HCEC 1CT (cell line): ENCODE measurements around the gene ITPKB.
A peak's percentile ranks its signal among the peaks of the same experiment; 100 is the strongest.
"Not testable (repeated sequence)": the region's sequence is repeated elsewhere in the genome, so short reads cannot be mapped to it uniquely, and the experiment has no call there.

Experiments used
- DNase-seq: peaks from one replicate; pipeline ENCODE4 v3.0.0-alpha.2; 2017

Gene ITPKB

DNA sequence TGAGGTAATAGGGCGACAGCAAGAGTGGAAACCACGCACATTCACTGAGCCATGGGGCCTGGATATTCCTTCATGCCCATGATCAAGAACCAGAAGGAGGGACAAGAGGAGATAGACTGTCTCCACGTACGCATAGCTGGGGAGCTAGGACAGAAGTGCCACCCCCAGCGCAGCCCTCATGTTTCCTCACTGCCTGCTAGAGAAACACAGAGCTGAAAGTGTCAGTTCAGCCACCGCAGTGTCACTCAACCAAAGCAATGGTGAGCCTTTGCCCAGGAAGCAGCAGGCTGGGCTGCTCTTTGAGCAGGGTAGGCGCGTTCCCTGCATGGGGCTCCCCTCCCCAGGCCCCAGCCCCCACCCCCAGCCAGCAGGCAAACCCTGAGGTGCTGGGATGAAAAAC, 122.0 kb downstream of the ITPKB start:
- DNase-seq: no peak

DNA sequence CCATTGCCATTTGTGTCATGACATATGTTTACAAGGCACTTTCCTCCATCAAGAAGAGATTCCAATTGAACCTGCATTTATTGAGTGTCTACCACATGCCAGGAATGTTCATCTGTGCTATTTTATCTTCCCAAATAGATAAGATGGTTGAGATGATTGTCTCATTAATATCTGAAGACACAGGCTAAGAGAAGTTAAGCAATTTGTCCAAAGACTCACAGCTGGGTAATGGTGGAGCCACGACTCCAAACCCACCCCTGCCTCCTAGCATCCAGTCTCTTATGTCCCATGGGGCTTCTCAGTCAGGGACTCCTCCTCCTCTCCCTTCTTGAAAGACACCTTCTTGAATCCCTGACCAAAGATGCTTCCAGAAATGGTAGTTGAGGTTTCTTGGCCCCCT, 122.4 kb downstream of the ITPKB start:
- no peak for DNase-seq

DNA sequence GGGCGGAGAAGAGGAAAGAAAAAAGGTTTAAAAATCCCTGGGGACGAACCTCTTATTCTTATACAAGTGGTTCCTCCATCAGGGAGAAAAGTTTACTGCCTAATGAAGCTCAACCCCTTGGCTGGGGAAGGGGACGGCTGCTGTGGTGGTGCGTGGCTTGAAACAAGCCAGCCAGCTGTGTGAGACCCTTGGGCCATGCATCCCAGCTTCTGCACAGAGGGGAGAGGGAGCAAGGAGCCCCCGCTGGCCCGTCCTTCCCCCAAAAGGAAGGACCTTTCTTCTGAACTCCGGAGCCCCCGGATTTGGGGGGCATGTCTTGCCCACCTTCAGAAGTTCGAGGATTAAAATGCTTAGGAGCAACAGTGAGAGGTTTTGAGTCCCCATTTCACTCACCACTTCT, 123.2 kb downstream of the ITPKB start:
- no peak for DNase-seq

DNA sequence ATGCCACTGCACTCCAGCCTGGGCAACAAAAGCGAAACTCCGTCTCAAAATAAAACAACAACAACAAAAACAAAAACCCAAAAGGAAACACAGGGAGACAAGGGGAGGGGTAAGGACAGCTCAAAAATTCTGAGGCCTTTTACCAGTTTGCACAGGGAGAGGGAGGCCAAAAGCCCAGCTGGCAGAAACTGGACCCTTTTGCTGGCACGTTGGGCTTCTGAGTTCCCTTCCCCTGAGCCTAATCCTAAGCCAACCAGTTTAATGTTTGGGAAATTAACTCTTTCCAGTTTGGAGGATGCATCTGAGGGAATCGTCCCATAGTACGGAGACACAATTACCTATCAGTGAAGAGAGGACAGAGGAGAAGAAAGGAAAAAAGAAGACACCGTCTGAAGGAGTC, 127.1 kb downstream of the ITPKB start:
- DNase-seq: not testable (repeated sequence)

DNA sequence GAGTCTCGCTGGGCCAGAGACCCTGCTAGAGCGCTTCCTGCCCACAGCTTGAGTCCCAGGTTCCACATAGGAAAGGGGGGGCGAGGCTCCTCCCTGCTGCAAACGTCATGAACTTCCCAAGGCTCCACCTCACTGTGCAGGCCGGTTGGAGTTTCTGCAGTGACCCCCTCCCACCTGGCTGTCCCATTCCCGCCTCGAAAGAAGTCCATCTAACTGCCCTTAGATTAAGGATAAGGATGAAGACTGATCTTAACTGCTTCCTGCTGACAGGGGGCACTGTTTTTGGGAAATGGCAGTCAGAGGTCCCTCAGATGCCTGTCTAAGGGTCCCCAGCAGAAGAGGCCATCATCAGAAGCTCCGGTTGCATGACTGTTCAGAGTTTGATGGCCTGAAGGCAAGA, 127.8 kb downstream of the ITPKB start:
- DNase-seq: no peak

DNA sequence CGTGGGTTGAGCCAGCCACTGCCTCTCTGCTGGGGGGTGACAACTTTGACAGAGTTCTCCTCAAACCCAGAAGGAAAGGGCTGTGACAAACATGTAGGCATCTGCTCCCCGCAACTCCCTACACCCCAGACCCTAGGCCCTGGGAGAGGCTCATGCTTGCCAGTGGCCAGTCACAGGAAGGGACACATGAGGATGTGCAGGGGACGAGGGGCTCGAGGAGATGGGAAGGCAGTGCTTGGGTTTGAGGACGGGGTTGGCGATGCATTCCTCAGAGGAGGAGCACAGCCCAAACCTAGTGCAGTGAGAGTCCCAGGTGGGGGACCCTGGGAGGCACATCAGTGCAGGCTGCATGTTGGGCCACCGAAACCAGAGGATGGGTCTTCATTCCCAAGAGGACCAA, 128.4 kb downstream of the ITPKB start:
- no peak for DNase-seq

DNA sequence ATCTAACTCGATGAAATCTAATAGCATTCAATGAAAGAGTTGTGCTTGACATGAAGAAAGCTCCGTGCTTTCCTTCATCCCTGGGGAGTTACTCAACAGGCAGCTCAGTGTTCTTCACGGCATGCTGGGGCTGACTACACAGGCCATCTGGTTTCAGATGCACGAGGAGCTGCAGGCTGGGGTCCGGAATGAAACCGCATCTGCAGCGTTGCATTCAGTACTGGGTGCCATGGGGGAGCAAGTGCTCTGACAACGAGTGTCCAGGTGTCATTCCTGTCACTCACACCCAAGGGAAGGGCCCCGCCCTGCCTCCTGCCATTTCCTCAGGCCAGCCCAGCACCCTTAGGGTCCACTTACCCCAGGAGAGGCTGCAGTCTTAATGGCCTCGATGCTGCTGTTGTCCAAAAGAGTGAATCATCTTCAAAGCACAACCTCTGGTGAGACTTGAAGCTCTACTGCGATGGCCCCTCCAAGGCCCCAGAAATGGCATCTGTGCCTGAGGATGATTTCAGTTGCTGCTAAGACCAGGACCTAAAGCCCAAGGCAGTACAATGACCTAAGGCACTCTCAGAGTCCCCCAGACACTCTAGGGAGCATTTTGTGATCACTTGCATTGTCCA, 129.1 kb downstream of the ITPKB start:
- no peak for DNase-seq

DNA sequence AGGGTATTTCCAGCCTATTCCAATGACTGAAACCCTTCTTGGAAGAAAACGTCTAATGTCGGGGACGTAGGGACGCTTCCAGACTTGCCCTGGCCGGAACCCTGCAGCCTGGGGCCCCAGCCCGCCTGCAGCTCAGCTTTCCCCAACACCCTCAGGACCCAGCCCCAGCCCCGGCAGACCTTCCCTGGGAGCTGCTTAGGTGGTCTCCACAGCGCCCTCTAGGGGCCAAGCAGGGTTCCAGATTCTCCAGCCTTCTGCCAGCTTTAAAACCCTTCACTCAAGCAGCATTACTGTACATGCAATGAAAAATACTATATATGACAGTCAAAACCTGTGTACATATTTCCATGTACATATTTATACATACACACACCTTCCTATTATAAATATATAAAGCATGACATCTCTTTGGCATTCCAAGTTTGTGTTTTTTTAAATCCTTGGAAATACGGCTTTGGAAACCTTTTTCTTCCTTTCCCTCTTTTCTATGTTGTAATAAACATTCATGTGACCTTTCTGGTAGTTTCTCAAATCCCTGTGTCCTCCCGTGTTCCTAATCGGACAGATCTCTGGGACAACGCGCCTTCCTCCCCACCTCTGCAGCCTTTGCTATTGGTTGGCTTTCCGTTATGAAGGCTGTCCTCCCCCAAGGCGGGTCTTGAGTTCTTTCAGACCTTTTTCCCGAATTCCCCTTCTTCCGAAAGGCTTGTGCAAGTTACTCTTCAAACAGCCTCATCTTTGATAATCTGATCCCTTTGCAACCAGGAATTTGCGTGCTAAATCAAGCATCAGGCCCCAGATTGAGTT, 130.2 kb downstream of the ITPKB start:
- peak; percentile 45 for DNase-seq

DNA sequence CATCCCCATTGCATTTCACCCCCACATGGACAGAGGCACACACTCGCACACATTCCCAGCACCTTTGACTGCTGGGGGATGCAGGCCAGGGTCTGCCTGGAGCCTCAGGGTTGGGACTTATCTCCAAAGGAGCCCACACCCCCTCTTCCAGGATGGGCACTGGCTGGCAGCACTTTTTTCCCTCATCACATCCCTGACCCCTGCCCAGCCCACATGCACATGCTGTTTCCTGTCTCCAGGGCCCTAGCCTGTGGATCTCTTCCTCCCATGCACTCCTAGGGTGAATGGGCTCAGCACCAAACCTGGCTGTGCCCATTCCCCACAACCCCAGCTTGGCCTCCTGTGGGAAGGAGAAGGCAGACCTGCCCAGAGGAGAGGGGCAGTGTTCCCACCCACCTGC, 131.3 kb downstream of the ITPKB start:
- DNase-seq: no peak

DNA sequence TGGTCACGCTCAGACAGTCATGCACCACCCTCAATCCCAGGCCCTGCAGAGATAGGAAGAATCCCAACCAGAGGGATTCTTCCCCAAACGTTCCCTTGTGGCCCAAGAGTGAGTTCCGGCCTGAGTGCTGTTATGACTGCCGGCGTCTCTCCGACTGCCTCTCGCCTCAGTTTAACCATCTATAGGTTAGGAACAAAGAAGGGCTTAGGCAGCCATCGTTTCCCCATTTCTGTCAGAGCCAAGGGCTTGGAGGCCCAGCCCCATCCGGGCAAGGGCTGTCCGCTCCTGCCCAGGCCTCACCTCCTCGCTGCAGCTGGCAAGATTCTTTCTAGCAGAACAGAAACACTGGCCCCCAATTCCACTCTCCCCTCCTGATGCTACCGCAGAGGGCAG, 131.8 kb downstream of the ITPKB start:
- no peak for DNase-seq

DNA sequence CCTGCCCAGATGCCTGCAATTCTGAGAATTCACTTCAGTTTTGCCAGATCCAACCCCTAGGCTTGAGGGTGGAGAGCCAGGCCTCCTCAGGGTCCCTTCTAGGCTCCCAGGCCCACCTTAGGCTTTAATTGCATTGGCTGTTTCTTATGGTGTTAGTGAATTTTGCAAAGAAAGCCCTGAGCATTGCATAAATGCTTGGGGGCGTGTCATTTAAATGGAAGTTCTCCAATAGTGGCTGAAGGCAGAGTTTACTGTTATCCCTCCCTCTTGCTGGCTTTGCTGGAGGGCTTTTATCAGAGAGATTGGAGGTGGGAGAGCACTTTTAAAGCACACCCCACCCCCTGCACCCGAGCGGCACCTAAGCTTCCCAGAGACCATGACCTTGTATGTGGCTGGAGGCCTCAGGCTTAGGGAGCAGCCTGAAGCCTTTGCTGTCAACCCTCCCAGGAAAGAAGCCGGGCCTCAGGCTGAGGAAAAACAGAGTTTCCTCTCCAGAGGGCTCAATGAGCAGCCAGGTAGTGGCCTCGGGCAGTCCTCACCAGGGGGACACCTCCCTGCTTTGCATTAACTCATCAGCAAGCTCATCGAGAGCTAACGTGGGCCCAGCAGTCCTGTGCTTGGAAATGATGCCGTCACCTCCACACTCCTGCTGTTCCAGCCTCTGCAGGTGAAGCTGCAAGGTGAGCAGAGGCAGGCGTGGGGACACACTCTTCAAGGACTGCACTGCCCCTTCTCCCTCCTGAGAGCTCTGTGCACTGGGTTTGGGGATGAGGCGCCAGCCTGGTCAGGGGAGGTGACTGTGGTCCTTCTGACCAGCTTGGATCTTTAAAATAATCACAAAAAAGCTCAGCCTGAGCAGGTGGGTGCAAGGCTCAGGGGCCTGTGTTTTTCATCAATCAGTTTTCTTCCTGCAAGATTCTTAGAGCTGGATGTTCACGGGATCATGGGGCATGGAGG, 132.5 kb downstream of the ITPKB start:
- DNase-seq: no peak

DNA sequence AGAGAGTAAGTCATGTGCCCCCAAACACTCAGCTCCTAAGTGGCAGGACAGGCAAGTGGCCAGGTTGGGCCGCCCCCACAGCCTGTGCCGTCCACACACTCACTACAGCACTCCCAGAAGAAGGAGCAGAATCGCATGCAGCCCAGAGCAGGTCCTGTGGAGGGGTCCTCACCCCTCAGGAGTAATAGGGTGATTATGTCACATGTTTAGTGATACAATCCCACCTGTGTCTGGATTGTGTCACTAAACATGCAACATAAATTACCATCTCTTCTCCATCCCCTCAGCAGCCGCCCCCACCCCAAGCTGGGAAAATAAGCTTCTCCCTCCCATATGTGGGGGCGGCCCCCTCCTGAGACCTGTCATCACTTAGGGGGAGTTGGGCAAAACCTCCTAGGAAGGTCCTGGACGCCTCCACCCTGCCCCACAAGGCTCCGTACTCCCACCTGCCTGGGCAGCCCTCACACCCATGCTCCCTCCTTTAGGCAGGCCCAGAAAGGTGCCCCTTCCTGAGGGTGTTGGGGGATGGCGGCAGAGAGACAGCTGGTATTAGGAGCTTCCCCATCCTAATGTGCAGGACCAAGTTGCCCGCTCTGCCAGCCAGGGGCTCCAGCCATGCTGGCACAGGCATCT, 133.6 kb downstream of the ITPKB start:
- no peak for DNase-seq

DNA sequence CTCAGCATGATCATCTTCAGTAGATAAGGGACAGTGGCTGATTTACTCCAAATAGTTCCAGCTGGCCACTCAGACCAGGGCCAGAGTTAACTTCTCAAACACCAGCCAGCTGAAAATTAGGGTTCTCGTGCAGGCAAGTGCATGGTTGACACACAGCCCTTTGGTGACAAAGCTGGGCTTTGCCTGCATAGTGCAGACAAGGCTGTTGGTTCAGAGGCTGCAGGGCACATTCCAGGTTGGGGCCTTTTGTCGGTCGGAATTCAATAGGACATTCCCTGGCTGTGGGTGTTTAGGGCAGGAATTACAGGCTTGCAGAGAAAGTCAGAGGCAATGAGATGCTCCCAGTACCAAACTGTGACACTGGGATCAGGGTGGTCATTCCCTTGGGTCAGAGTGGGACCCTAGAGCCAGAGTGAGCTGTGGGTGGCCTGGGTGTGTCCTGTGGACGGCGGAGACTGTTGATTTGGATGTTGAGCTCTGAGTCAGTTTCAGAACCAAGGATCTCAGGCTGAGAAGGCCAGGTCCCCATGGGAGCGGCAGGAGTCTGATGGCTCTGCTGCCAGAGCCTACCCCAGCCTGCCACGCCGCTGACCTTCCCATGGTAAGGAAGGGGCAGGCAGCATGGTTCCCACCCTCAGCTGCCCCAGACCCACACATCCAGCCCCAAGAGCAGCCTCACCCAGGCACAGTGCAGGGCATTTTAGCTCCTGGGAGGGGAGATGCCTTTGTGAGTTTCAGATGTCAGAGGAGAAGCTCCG, 134.3 kb downstream of the ITPKB start:
- DNase-seq: no peak

DNA sequence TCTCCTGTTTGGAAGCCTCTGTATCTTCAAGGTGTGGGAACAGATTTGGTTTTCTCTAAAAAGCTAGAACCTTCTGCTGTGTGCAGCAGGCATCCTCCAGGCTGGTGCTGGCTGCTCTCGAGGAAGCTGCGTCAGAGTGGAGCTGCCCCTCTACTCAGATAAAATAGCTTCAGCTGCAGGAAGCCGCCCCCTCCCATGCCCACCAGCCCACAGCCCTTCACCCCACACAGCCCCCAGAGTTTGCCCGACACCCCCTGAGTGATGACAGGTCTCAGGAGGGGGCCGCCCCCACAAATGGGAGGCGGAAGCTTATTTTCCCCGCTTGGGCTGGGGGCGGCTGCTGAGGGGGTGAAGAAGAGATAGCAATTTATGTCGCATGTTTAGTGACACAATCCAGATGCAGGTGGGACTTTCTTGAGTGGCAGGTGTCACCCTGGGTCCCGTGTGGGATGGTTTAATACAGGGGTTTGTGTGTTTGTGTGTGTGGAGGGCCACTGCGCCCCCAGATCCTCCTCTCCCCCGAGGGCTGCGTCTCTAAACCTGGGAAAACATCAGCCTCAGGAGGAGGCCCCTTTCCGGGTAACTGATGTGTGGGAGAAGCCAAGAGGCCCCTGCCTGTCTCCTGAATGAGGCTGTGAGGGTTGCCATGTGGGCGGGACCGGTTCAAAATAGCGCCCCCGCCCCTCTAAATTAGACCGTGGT, 135.1 kb downstream of the ITPKB start:
- no peak for DNase-seq

DNA sequence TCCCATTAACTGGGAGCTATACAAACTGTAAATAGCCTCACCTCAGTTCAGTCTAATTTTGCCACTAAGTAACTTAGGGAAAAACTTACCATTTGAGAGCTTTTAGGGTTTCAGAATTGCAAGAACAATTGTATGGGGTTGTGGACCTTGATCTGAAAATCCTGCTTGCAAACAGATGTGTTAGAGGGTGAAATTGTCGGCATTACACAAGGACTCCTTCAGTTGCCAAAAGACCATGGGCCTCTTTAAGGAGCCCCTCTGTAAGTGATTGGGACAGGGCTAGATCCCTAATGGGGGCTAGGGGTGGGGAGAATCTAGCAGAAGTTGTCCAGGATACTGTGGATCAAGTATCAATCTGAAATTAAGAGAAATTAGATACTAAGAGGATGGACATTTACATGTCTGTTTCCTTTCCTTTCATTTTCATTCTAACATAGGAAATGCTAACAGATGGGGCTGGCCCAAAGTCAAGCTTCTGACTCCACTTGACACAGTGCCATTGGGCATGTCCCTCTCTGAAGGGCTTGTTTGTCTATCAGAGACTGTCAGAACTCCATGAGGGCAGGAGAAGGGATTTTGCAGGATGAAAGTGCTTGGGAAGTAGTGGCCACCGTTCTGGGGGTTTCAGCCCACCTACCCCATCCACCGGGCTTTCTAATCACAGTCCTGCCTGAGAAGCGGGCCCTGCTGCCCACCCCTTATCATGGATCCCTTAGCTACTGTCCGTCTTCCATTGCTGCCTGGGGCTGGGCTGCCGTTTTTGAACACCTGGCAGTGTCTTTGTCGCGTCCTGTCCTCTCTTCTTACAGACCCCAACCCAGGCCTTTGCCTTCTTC, 135.8 kb downstream of the ITPKB start:
- peak; percentile 64 for DNase-seq

DNA sequence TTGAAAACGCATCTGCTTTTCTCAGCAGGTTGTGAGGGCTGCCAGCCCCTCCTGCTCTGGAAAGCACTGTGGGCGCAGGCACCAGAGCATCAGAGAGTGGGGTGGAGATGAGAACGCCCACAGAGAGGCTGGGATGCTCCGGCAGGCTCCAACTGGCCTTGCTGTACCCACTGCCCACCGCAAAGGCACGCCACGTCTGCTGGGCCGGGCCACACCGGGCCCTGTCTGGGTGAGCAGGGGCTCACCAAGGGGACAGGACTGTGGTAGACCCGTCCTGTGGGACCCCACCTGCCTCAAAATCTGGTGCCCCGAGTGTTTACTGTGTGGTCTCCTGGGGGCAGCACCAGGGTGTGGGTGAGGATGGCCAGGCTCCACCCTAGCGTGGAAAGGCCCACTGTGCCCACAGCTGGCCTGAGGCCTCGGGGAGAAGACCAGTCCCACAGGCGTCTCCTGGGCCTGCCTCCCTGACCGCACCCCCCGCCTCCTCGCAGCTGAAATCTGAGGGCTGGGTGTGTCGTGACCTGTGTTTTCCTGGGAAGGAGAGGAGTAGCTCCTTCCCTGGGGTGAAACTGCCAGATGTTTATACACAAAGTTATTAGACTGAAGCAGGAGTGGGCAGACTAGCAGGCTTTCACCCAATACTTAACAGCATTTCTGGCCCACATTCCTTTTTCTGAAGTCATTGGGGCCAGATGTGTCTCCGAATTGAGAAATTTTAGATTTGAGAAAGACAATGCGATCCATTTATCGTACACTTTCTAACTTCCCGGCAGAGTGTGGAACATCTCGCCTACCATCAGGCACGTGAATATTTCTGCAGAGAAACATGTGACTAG, 136.7 kb downstream of the ITPKB start:
- DNase-seq: peak; percentile 86

DNA sequence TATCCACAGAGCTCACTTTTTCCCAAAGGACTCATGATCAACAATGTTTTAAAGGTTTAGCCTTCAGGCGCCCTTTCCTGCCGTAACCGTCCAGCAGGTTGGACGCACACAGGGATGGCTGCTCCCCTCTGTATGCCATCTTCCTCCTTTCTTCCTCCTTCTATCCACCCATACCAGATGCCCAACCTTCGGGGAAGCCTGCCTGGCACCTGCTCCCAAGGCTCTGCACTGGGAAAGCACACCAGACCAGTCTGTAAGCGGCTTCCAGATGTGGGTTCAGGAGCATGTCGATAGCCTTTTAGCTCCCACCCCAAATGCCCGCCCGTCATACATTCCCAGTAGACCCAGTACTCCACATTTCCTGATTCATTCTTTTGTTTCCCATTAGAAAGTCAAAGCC, 137.6 kb downstream of the ITPKB start:
- DNase-seq: no peak

DNA sequence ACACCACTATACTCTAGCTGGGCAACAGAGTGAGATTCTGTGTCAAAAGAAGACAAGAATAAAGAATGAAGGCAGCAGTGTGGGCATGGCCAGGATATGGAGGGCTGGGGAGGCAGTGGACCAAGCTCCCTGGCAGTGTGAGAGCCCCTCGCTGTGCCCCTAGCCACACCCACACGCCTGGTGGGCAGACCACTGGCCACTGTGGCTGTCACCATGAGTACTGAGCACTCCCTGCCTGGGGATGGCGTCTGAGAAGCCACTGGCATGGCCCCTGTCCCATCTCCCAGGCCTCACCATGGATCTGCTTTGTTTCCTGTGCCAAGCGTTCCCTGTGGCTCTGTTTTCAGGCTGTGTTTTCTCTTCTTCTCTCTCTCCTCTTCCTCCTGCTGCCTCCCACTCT, 138.8 kb downstream of the ITPKB start:
- no peak for DNase-seq

DNA sequence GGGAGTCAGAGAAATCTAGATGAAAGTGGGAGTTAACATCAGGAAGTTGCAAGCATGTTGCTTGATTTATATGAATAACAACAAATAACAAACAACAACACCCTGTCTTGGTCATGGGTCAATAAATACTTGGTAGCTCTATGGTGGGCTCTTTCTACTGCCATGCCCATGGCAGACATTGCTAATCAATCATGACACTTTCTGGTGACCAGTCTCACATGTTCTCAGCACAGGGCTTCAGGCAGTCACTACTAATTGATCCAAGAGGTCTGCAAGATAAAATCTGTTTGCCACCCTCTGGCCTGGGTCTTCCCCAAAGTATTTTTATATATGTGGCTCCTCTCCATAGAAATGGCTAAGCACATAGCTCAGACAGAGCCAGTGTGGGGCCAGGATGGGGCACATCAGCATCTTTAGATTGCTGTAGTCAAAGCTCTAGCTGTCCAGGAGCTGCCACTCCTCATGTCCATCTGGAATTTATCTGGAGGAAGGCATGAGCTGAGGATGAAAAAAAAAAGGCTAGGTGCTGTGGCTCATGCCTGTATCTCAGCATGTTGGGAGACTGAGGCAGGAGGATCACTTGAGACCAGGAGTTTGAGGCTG, 139.3 kb downstream of the ITPKB start:
- DNase-seq: no peak
